HepG2 (cell line): Measurements from ENCODE around the gene CNNM3. TPM values are rescaled to one million over a fixed set of nuclear protein-coding genes. Genes with fewer than 3 reads are reported as not detected.

Experiments
- ATF7-NPFF ChIP-seq: sonication (generic); formaldehyde crosslinking; IDR thresholded peaks from 2 replicates; pipeline ENCODE4 v1.8.1; 2023; ENCODE audit warnings: mild to moderate bottlenecking, low read depth, missing genetic modification reagents, moderate library complexity
- GLI4 ChIP-seq: sonication (generic); formaldehyde crosslinking; IDR thresholded peaks from 2 replicates; pipeline ENCODE4 v1.5.1; 2020; ENCODE audit warnings: missing genetic modification reagents, mild to moderate bottlenecking, moderate library complexity, borderline replicate concordance
- GPBP1L1 ChIP-seq: sonication (generic); formaldehyde crosslinking; IDR thresholded peaks from 2 replicates; pipeline ENCODE4 v1.5.0; 2020; ENCODE audit warnings: mild to moderate bottlenecking, missing genetic modification reagents
- GZF1 ChIP-seq: sonication (generic); formaldehyde crosslinking; IDR thresholded peaks from 2 replicates; pipeline ENCODE4 v1.5.1; 2020; ENCODE audit warnings: mild to moderate bottlenecking, missing genetic modification reagents
- HNF4G ChIP-seq, 2 experiments: sonication (generic) in 1 of 2; formaldehyde crosslinking in 1 of 2; IDR thresholded peaks; 2 replicates each; pipeline versions ENCODE4 v1.4.0 to v1.6.1; 2011 to 2020; ENCODE audit warnings: borderline replicate concordance in 2 of 2, low read depth in 2 of 2, mild to moderate bottlenecking in 2 of 2, low read length in 1 of 2, missing genetic modification reagents in 1 of 2, moderate library complexity in 1 of 2
- HOMEZ ChIP-seq: IDR thresholded peaks from 2 replicates; pipeline ENCODE4 v1.6.1; 2016; ENCODE audit warnings: low read depth
- MEIS2 ChIP-seq: sonication (generic); formaldehyde crosslinking; IDR thresholded peaks from 2 replicates; pipeline ENCODE4 v1.9.0; 2021; ENCODE audit warnings: mild to moderate bottlenecking, missing genetic modification reagents
- PREB ChIP-seq: sonication (generic); formaldehyde crosslinking; IDR thresholded peaks from 2 replicates; pipeline ENCODE4 v1.4.0; 2020; ENCODE audit warnings: missing genetic modification reagents
- SATB2 ChIP-seq: sonication (generic); formaldehyde crosslinking; IDR thresholded peaks from 2 replicates; pipeline ENCODE4 v1.5.0; 2020; ENCODE audit warnings: missing genetic modification reagents
- SIN3A ChIP-seq: IDR thresholded peaks from 2 replicates; pipeline ENCODE4 v1.6.1; 2011; ENCODE audit warnings: low read depth, mild to moderate bottlenecking, control low read depth, low read length, borderline replicate concordance
- U2AF2 ChIP-seq: fragments of 200-400 bp; formaldehyde crosslinking; IDR thresholded peaks from 2 replicates; pipeline ENCODE4 v1.6.1; 2017; ENCODE audit warnings: low read depth, mild to moderate bottlenecking, low read length
- ZNF101 ChIP-seq: sonication (generic); formaldehyde crosslinking; IDR thresholded peaks from 2 replicates; pipeline ENCODE4 v1.4.0; 2020; ENCODE audit warnings: mild to moderate bottlenecking, low read depth, missing genetic modification reagents, borderline replicate concordance
- ZNF121 ChIP-seq: sonication (generic); formaldehyde crosslinking; IDR thresholded peaks from 2 replicates; pipeline ENCODE4 v1.5.0; 2020; ENCODE audit warnings: mild to moderate bottlenecking, missing genetic modification reagents
- ZNF280B ChIP-seq: sonication (generic); formaldehyde crosslinking; IDR thresholded peaks from 2 replicates; pipeline ENCODE4 v1.5.0; 2020; ENCODE audit warnings: missing genetic modification reagents, mild to moderate bottlenecking, borderline replicate concordance
- ZNF33B ChIP-seq: sonication (generic); formaldehyde crosslinking; IDR thresholded peaks from 2 replicates; pipeline ENCODE4 v1.5.1; 2020; ENCODE audit warnings: mild to moderate bottlenecking, missing genetic modification reagents
- ZNF446 ChIP-seq: sonication (generic); formaldehyde crosslinking; IDR thresholded peaks from 2 replicates; pipeline ENCODE4 v1.5.0; 2020; ENCODE audit warnings: mild to moderate bottlenecking, missing genetic modification reagents
- ZNF512B ChIP-seq: sonication (generic); formaldehyde crosslinking; IDR thresholded peaks from 2 replicates; pipeline ENCODE4 v1.5.1; 2020; ENCODE audit warnings: missing genetic modification reagents, mild to moderate bottlenecking, borderline replicate concordance
- ZNF782 ChIP-seq: sonication (generic); formaldehyde crosslinking; IDR thresholded peaks from 2 replicates; pipeline ENCODE4 v1.4.0; 2020; ENCODE audit warnings: missing genetic modification reagents, mild to moderate bottlenecking, borderline replicate concordance
- ZSCAN29 ChIP-seq: sonication (generic); formaldehyde crosslinking; conservative IDR thresholded peaks from 2 replicates; pipeline ENCODE4 v1.4.0; 2020; ENCODE audit warnings: mild to moderate bottlenecking, missing genetic modification reagents
- polyA plus RNA-seq, 8 experiments: library from polyadenylated mRNA; depleted of rRNA in 3 of 8; stranded (reverse) in 7 of 8; unstranded in 1 of 8; fragments of >200 nt; fragmentation: Illumina TruSeq in 4 of 8; extraction: Trizol in 4 of 8; gene quantifications; 2 replicates each; pipeline versions ENCODE4 v1.2.1 to v1.2.3, GENCODE V29; 2011 to 2016; ENCODE audit warnings: low read depth in 4 of 8, missing spikeins in 1 of 8, mixed read lengths in 1 of 8; ENCODE audit not compliant: insufficient read depth in 1 of 8
- total RNA-seq, 5 experiments: library from RNA; depleted of rRNA; stranded (reverse); fragments of >200 nt; fragmentation: Illumina TruSeq; extraction: Trizol; gene quantifications; 2 replicates each; pipeline ENCODE4 v1.2.3, GENCODE V29; 2016; ENCODE audit warnings: low read depth in 1 of 5

The CNNM3 gene
- total and polyA plus RNA-seq, 2 of the 13 experiments (the other 11 are each of a cell fraction or from before 2014, with no cell fraction given) = 21.2 to 27.9 TPM

- no peak for TF ChIP-seq HOMEZ (CRISPR knock-in tag)
- no peak for TF ChIP-seq PREB
- TF ChIP-seq ZNF280B (CRISPR knock-in tag) = no peak
- TF ChIP-seq GZF1 (CRISPR knock-in tag) = 0 out of 2 replicates have a peak, but pooled peaks have one; percentile 22
- TF ChIP-seq ZNF101 (CRISPR knock-in tag) = no peak
- TF ChIP-seq SIN3A = peak; percentile 50; the same call in 1 of the 2 replicates
- 0 out of 2 replicates have a peak, but pooled peaks have one; percentile 6 for TF ChIP-seq ZSCAN29 (CRISPR knock-in tag)
- TF ChIP-seq ZNF446 (CRISPR knock-in tag) = 0 out of 2 replicates have a peak, but pooled peaks have one; percentile 6
- TF ChIP-seq ZNF782 (CRISPR knock-in tag) = peak; percentile 36; the same call in 1 of the 2 replicates
- no peak; the same call in 1 of the 2 replicates for TF ChIP-seq GLI4
- TF ChIP-seq GPBP1L1 = no peak
- no peak for TF ChIP-seq U2AF2
- TF ChIP-seq SATB2 (CRISPR knock-in tag) = no peak
- TF ChIP-seq ZNF121 = no peak
- TF ChIP-seq MEIS2 (CRISPR knock-in tag) = no peak
- no peak for TF ChIP-seq HNF4G (IDR thresholded peaks at IDR 0.05; ENCODE audit: borderline replicate concordance, low read depth, low read length)
- no peak for TF ChIP-seq HNF4G (CRISPR knock-in tag; IDR thresholded peaks at IDR 0.05; ENCODE audit: borderline replicate concordance, low read depth)
- 0 out of 2 replicates have a peak, but pooled peaks have one; percentile 3 for TF ChIP-seq ZNF33B (CRISPR knock-in tag)
- TF ChIP-seq ATF7-NPFF (CRISPR knock-in tag) = no peak
- no peak for TF ChIP-seq ZNF512B (CRISPR knock-in tag)
Observed at GRCh38 chr2:96856776-96857666, 41.0 kb downstream of the CNNM3 start (continued).
